HG02798 (cell line): ENCODE results near the gene WHRN.

ENCODE experiments used
- ATAC-seq: cut with Tn5 transposase; IDR thresholded peaks from one replicate; pipeline ENCODE4 v1.9.1; 2021; ENCODE audit warnings: mild to moderate bottlenecking; ENCODE audit not compliant: unreplicated experiment, poor library complexity

The WHRN gene

DNA sequence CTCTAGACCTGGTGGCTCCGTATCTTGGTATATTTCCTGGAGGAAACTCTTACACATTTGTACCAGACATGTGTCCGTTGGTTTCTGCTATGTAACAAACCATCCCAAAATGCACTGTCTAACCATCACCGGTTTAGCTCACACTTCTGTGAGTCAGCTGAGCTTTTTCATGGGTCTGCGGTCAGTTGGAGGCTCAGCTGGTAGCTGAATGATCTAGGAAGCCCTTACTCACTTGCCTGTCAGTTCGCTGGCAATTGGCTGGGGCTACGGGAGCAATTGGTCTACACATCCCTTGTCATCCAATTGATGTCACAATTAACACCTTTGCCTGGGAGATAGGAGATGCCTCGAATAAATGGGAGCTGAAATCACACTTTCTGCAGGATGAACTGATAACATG is 11.6 kb upstream of the WHRN start:
- no peak for ATAC-seq

DNA sequence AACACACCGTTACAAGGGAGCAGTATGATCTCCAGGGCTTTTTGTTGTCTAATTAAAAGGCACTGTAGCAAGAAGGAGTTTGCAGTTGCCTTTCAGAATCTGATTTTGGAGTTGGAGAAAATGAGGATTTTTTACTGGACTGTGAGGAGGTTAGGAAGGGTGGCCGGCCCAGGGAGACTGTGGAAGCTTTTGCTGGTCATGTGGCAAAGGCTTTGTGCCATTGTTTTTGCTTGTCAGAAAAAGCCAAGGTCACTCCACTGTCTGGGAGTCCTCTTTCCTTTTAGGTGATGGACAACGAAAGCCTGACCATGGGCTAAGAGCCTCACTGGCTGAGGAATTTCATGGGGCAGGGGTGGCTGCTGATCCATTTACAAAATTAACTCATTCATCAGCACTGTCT is 10.3 kb upstream of the WHRN start:
- no peak for ATAC-seq

DNA sequence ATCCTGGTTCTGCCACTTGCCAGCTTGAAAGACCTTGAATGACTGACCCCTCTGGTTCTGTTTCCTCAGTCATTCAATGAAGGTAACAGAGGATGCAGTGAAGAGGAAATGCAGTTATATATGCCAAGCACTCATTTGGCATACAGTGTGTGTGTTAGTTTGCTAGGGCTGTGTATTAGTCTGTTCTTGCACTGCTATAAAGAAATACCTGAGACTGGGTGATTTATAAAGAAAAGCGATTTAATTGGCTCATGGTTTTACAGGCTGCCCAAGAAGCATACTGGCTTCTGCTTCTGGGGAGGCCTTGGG is 8.6 kb upstream of the WHRN start:
- no peak for ATAC-seq

GRCh38 chr9:114513055-114513958 is 8.0 kb upstream of the WHRN start:
- ATAC-seq: no peak

DNA sequence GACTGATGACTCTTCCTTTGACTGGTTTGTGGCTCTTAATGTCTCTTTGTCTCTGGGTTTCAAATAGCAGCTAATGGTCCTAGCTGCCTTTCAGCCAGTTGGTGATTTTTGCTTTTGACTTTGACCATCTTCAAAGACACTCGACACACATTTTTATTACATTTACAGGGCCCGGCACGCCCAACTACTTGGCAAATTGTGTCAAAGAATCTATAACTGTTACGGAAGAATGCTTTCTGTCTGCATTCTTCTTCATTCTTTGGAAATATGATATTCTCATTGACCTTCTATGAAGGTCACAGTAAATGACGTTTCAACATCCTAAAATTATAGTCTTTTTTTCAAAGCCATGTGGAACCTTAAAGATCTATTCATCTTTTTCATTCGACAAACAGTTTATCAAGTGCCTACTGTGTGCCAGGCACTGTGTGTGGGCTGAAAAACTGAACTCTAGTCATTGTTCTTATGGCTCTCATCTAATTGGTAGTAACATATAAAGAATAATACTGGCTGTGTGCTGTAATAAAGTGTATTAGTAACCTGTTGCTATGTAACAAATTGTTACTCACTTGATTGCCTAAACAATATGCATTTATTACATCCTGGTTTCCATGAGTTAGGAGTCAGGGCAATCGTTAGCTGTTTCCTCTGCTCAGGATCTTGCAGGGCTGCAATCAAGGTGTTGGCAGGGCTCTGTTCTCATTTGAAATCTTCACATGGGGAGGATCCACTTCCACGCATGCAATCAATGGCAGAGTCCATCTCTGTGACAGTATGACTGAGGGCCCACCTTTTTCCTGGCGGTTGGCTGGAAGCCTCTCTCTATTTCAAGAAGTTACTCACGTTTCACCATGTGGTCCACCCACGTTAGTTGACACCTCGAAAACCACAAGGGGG is 7.0 kb upstream of the WHRN start:
- ATAC-seq: no peak

DNA sequence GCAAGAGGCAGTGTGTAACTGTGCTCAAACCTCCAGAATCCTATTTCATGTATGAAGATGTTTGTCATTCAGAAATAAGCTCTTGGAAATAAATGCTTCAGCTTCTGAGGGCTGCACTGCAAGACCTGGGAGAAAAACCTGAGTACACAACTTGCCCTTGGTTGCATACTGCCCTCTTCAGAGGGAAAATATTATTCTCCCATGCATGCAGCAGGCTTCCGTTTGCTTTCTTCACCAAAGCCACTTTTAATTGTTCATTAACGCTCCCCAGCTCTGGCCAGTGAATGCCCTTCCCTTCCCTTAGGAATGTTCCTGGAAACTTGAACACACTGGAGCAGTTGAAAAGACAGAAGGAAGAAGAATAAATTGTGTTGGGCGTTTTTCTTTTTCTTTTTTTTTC is 2.5 kb upstream of the WHRN start:
- no peak for ATAC-seq

- no peak for ATAC-seq
These were observed 763 bp upstream of the WHRN start for GRCh38 chr9:114506082-114506390.

DNA sequence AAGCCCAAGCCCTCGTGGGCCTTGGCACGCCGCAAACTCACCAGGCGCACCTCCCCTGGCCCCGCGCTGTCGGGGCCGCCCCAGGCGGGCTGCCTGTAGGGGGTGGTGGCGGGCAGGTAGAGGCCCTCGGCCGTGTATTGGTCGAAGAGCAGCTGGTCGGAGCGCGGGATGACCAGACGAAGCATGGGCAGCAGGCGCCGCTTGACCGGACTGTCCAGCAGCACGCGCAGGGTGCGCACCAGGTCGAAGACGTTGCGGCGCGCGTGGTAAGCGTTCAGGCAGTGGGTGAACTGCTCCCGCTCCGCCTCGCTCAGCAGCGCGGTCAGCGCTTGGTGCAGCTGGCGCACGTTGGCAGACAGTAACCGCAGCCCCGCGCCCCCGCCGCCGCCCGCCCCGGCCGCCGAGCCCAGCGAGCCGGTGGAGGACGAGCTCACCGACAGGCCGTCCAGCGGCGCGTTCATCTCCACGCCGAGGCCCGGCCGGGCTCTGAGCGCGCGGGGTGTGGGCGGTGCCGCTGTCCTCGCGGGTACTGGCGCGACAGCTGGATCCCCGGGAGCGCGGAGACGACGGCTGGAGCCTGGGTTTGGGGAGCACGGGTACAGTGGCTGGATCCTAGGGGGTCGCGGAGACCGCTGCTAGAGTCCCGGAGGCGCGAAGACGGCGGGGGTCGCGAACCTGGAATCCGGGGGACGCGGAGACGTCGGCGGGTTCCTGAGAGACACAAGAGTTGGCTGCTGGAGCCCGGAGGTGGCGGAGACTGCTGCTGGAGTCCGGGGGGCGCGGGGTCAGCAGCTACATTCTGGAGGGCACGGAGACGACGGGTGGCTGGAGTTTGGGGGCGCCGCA is 709 bp downstream of the WHRN start:
- ATAC-seq: no peak

DNA sequence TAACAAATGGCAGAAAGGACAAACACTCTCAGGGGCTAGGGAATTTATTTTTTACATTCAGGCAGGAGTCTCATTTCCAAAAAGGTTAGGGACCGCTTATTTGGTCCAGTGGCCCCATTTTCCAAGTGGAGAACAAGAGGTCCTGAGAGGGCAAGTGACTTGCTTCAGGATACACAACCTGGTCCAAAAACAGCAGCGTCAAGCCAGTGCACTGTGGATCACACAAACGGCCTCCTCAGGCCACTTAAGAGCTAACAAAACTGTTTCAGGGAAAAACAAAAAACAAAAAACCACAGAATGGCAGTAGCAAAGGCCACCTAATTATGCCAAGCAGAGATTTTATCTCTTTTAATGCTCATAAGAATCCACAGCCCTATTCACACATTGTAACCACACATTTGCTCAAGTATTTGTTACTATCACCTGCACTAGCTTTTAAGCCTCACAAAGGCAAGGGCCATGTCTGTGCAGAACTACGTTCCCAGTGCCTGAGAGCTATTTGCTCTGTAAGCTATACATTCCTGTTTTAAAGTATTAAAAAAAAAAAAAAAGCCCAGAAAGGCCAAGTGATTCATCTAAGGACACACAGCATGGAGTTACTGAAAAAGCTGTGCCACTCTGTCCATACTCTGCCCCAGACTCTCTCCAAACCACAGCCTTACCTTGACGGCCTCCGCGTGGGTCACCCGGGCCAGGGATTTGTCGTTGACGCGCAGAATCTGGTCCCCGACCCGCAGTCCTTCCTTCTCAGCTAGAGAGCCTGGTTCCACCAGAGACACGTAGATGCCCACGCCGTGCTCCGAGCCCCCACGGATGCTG is 1.5 kb downstream of the WHRN start:
- no peak for ATAC-seq

- ATAC-seq: no peak
These were observed 2.3 kb downstream of the WHRN start for GRCh38 chr9:114503009-114503408.

DNA sequence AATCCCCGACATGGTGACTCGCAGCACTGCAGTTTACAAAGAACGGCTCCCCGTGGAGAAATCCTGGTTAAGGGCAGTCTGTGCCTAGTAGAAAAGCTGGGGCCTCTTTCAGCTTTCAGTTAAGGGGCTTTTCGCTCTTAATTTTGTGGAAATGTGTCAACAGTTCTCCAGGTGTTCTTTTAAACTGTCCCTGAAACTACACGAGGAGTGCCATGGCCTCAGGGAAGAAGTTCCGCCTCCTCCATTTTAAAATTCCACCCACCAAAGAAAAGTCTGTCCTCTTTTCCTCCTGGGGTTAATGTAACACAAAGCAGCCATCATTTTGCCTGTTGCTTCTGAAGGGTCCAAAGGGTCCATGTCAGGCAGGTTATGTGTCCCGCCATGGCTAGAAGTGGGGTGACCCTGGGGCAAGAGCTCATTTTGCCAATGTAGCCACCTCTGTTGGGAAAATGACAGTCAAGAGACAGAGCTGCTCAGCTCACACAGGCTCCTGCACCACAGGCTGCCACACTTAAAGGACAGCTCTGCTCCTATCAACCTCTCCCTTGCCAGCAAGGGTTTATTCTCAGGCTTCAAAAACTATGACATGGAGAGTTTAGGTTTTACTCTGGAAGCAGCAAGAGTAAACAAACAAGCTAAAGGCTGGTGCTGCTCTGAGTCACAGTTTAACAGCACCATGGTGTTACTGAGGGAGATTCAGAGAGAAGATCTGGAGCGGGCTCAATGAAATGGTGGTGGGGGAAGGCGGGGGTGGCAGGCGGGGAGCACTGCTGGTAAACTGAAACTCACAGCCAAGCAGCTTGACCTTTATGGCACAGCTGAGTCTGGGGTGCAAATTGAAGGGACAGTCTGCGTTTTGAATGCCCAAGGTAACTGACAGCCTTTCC is 3.2 kb downstream of the WHRN start:
- no peak for ATAC-seq

GRCh38 chr9:114500697-114501292 is 4.5 kb downstream of the WHRN start:
- no peak for ATAC-seq

DNA sequence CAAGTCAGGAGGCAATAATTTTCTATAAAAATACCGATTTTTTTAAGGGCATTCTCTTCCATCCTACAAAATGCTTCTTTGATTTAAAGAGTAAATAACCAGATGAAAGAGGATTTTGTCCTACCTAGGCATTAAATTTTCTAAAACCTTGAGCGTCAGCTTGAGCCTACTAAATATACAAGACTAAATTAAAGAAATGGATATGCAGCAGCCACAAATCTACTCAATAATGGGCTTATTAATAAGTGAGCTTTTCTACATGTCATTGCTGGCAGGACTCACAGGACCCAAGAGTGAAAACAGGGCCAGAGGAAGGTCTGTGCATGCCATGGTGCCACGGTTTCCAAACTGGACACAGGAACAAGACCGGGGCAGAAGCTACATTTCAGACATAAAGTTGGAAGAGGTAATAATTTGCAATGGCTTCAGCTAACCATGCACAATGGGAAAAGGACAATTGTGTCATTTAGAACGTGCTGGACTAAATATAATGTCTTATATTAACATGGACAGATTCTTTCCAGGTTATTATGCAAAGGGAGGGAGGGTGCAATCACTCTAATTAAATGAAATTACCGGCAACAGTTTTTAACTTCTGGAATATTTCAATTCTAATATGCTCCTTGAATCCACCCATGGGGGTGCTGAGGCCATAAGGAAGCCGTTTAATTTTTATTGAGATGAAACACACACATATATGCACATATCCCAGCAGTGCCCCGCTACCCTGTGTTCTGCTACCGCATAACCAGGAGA is 5.2 kb downstream of the WHRN start:
- no peak for ATAC-seq

- ATAC-seq: no peak
These were observed 5.7 kb downstream of the WHRN start for GRCh38 chr9:114499528-114499927.

DNA sequence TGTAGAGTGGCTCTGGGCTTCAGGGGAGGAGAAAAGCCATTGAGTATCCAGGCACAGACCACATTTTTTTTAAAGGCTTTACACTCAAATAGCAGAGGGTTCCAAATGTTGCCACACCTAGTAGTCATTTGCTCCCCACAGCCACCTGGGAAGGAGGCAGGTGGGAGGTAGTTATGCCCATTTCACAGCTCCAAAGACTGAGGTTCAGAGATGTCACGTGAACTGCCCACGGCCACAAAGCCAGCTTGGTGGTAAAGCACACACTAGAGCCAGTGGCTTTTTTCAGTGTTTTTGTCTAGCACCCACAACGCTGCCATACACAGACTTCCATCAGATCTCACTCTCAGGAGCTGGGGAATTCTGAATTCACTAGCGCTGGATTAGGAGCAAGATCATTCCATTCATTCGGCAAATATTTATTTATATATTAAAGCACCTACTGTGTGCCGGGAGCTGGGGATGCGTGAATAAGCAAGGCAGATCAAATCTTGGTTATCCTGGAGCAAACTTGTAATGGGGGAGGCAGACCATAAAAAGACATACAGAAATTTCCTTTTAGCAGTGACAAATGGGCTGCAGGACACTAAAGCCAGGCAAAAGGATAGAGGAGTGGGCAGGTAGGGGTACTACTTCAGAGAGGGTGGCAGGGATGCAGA is 7.4 kb downstream of the WHRN start:
- no peak for ATAC-seq

DNA sequence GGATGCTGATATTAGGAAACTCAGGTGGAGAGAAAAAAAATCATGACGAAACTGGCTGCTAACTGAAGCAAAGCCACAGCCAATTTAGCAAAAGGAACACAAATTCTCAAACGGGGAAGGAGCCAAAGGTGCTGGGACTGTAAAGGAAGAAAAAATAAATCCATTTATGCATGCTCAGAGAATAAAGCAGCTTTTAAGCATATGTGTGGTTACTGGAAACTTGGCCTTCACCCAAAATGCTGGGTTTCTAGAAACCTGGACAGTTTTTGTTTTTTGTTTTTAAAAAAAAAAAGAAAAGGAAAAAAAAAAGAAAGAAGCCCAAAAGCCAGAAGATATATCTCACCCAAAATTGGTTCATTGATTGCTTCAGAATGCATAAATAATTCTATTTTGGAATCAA is 8.0 kb downstream of the WHRN start:
- ATAC-seq: no peak

- ATAC-seq: no peak
These were observed 9.3 kb downstream of the WHRN start for GRCh38 chr9:114496011-114496410.
